NCI-H2107 treated with DMSO at 0.1 percent for 48 hours (cell line): Measurements from ENCODE around the gene PDZK1IP1.
A peak's percentile ranks its signal among the peaks of the same experiment; 100 is the strongest.
"Not testable (repeated sequence)": the region's sequence is repeated elsewhere in the genome, so short reads cannot be mapped to it uniquely, and the experiment has no call there.

Experiments used
- DNase-seq: peaks from one replicate; lab custom pipeline; 2025; ENCODE audit not compliant: unreplicated experiment; lab: John Stamatoyannopoulos, UW

The PDZK1IP1 gene

GRCh38 chr1:47181955-47182675 lies 7.7 kb downstream of the PDZK1IP1 start:
- no peak for DNase-seq

GRCh38 chr1:47181095-47181954 lies 8.5 kb downstream of the PDZK1IP1 start:
- no peak for DNase-seq

- no peak for DNase-seq
Measured at GRCh38 chr1:47180603-47181094, 9.2 kb downstream of the PDZK1IP1 start.

- DNase-seq, result no peak
Measured at GRCh38 chr1:47179988-47180563, 9.8 kb downstream of the PDZK1IP1 start.

GRCh38 chr1:47179017-47179987 lies 10.5 kb downstream of the PDZK1IP1 start:
- DNase-seq, result peak; percentile 85

- DNase-seq, result no peak
Measured at GRCh38 chr1:47178654-47179016, 11.2 kb downstream of the PDZK1IP1 start.

GRCh38 chr1:47178020-47178419 lies 11.8 kb downstream of the PDZK1IP1 start:
- no peak for DNase-seq

GRCh38 chr1:47175227-47175934 lies 14.5 kb downstream of the PDZK1IP1 start:
- peak; percentile 69 for DNase-seq

- no peak for DNase-seq
Measured at GRCh38 chr1:47174656-47175020, 15.2 kb downstream of the PDZK1IP1 start.

- no peak for DNase-seq
Measured at GRCh38 chr1:47172782-47173181, 17.1 kb downstream of the PDZK1IP1 start.

- no peak for DNase-seq
Measured at GRCh38 chr1:47164552-47164951, 25.3 kb downstream of the PDZK1IP1 start.

GRCh38 chr1:47161298-47162040 lies 28.4 kb downstream of the PDZK1IP1 start:
- no peak for DNase-seq

GRCh38 chr1:47160716-47161115 lies 29.1 kb downstream of the PDZK1IP1 start:
- no peak for DNase-seq

- not testable (repeated sequence) for DNase-seq
Measured at GRCh38 chr1:47157957-47158356, 31.9 kb downstream of the PDZK1IP1 start.

- not testable (repeated sequence) for DNase-seq
Measured at GRCh38 chr1:47156457-47156856, 33.4 kb downstream of the PDZK1IP1 start.

- not testable (repeated sequence) for DNase-seq
Measured at GRCh38 chr1:47149162-47149561, 40.7 kb downstream of the PDZK1IP1 start.

- DNase-seq, result no peak
Measured at GRCh38 chr1:47147047-47147785, 42.6 kb downstream of the PDZK1IP1 start.

GRCh38 chr1:47146495-47146894 lies 43.3 kb downstream of the PDZK1IP1 start:
- not testable (repeated sequence) for DNase-seq

GRCh38 chr1:47143654-47144053 lies 46.2 kb downstream of the PDZK1IP1 start:
- DNase-seq, result not testable (repeated sequence)
